ENCODE measurements around the gene STAT4. TPM values are rescaled to one million over a fixed set of nuclear protein-coding genes. Genes with fewer than 3 reads are reported as not detected.
A peak's percentile ranks its signal among the peaks of the same experiment; 100 is the strongest.

Gene STAT4
- total RNA-seq, 4 donors from 2014 or later, result 3.1 to 9.1 TPM; not detected in 2

DNA sequence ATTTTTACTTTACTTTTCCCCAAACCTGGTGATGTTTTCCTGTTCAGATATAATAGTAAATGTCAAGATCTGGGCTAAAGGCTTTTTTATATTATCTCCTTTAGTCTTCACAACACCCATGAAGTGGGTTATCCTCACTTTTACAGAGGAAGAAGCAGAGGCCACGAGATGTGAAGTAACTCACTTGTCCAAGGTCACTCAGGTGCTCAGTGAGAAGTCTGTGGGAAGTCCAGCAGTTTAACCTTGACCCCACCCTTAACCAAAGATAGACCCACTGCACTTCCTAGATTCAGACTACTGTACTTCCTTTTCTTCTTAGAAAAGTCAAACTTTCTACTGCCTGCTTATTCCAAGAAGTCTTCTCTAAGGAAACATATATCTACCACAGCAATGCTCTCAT is 80.5 kb downstream of the STAT4 start:
- intact Hi-C loops (cut with DNase I; ENCODE audit: low total_unique reads), result no loop called here
- no peak for DNase-seq
- H3K4me3 ChIP-seq, result no peak overlapping the region
- no peaks in the 10 kb centered on the region for H3K27me3 ChIP-seq
- in situ Hi-C loops (cut with MboI; ENCODE audit: low pct_ligation_motif_present in 1 of 4, low pct_unique_long_range_greater_than_20kb in 1 of 4, low sequenced_read_pairs in 3 of 4), result loop anchor here in 2 of 4 donors (25.0 kb wide), 2 partner anchors 417 to 442 kb away; no protein-coding TSS in a partner anchor
- TF ChIP-seq CTCF (IDR thresholded peaks at IDR 0.05) (no peak), POLR2AphosphoS5 (IDR thresholded peaks at IDR 0.05) (no peak), POLR2A (IDR thresholded peaks at IDR 0.05) (no peak), EP300 (IDR thresholded peaks at IDR 0.05; ENCODE audit: low read depth) (no peak)
- no peaks in the 10 kb centered on the region for H3K4me1 ChIP-seq
- H3K27ac ChIP-seq, result no peak overlapping the region
- no peaks in the 10 kb centered on the region for H3K36me3 ChIP-seq
- 37% methylated on average over 1 of the region's 1 CpG; no CpG with 5 or more reads in 1 of the 2 donors for WGBS, 2 donors (ENCODE audit: low coverage in 1 of 2)
- H3K9me3 ChIP-seq, result no peaks in the 10 kb centered on the region

GRCh38 chr2:191069606-191070005 is 81.2 kb downstream of the STAT4 start:
- Histone ChIP-seq H3K36me3 (no peaks in the 10 kb centered on the region), H3K27me3 (no peaks in the 10 kb centered on the region), H3K4me3 (no peak overlapping the region), H3K9me3 (no peaks in the 10 kb centered on the region), H3K4me1 (no peaks in the 10 kb centered on the region), H3K27ac (no peak overlapping the region)
- TF ChIP-seq EP300 (IDR thresholded peaks at IDR 0.05; ENCODE audit: low read depth), result no peak
- no peak for TF ChIP-seq POLR2A (IDR thresholded peaks at IDR 0.05)
- TF ChIP-seq POLR2AphosphoS5 (IDR thresholded peaks at IDR 0.05), result no peak
- TF ChIP-seq CTCF (IDR thresholded peaks at IDR 0.05), result no peak
- WGBS, 2 donors (ENCODE audit: low coverage in 1 of 2), result 85 to 92% methylated on average over 3 of the region's 3 CpGs
- in situ Hi-C loops (cut with MboI; ENCODE audit: low pct_ligation_motif_present in 1 of 4, low pct_unique_long_range_greater_than_20kb in 1 of 4, low sequenced_read_pairs in 3 of 4) (loop anchor here in 2 of 4 donors (25.0 kb wide), 2 partner anchors 418 to 443 kb away; no protein-coding TSS in a partner anchor), intact Hi-C loops (cut with DNase I; ENCODE audit: low total_unique reads) (no loop called here)
- no peak for DNase-seq

GRCh38 chr2:191066919-191067233 is 83.9 kb downstream of the STAT4 start:
- Histone ChIP-seq H3K4me1 (no peaks in the 10 kb centered on the region), H3K36me3 (no peaks in the 10 kb centered on the region), H3K27me3 (no peaks in the 10 kb centered on the region), H3K9me3 (no peaks in the 10 kb centered on the region), H3K27ac (no peak overlapping the region), H3K4me3 (no peak overlapping the region)
- intact Hi-C loops (cut with DNase I; ENCODE audit: low total_unique reads) (no loop called here), in situ Hi-C loops (cut with MboI; ENCODE audit: low pct_ligation_motif_present in 1 of 4, low pct_unique_long_range_greater_than_20kb in 1 of 4, low sequenced_read_pairs in 3 of 4) (loop anchor here in 2 of 4 donors (25.0 kb wide), 2 partner anchors 420 to 445 kb away; no protein-coding TSS in a partner anchor)
- 89 to 92% methylated on average over 3 of the region's 3 CpGs for WGBS, 2 donors (ENCODE audit: low coverage in 1 of 2)
- TF ChIP-seq EP300 (IDR thresholded peaks at IDR 0.05; ENCODE audit: low read depth) (no peak), CTCF (IDR thresholded peaks at IDR 0.05) (no peak), POLR2A (IDR thresholded peaks at IDR 0.05) (no peak), POLR2AphosphoS5 (IDR thresholded peaks at IDR 0.05) (no peak)
- no peak for DNase-seq

DNA sequence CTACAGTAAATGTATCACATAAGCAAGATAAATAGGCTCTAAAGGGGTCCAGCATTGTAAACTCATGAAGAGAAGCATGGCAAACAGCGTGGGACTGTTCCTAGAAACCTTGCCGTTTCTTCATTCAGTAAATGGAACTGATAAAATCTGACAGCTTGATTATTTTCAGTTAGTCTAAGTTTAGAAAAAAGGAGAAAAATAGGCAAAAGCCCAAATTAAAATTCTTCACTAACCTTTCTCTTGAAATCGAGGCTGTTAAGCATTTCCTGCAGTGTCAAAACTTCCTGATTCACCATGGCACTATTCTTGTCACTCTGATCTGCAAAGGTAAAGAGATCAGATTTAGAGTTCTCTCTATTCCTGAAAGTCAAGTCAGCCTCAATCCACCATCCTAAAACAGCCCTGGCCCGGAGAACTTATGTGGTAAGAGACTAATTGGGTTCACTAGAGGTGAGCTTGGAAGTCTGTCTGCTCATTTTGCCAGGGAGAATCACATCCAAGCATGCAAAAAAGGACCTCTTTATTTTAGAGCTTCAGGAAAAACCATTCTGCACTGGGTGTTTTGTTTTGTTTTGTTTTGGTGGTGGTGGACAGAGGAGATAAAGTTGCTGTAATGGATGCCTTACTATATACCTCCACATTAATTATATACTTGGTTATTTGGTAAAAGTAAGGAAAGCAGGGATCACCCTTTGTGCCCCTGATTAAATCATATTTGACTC is 84.4 kb downstream of the STAT4 start:
- Histone ChIP-seq H3K27ac (peak overlapping the region in 1 of 4 donors; percentile 13), H3K36me3 (no peaks in the 10 kb centered on the region), H3K27me3 (no peaks in the 10 kb centered on the region), H3K9me3 (no peaks in the 10 kb centered on the region), H3K4me3 (no peak overlapping the region), H3K4me1 (no peaks in the 10 kb centered on the region)
- TF ChIP-seq EP300 (IDR thresholded peaks at IDR 0.05; ENCODE audit: low read depth), result no peak
- TF ChIP-seq POLR2AphosphoS5 (IDR thresholded peaks at IDR 0.05), result no peak
- no peak for TF ChIP-seq CTCF (IDR thresholded peaks at IDR 0.05)
- no peak for TF ChIP-seq POLR2A (IDR thresholded peaks at IDR 0.05)
- intact Hi-C loops (cut with DNase I; ENCODE audit: low total_unique reads) (no loop called here), in situ Hi-C loops (cut with MboI; ENCODE audit: low pct_ligation_motif_present in 1 of 4, low pct_unique_long_range_greater_than_20kb in 1 of 4, low sequenced_read_pairs in 3 of 4) (loop anchor here in 2 of 4 donors (25.0 kb wide), 2 partner anchors 421 to 446 kb away; no protein-coding TSS in a partner anchor)
- no peak for DNase-seq
- 35 to 49% methylated on average over 4 of the region's 4 CpGs for WGBS, 2 donors (ENCODE audit: low coverage in 1 of 2)

Data from transverse colon (tissue), 4 donors.